ENCODE measurements around the gene NLRP6. TPM values are rescaled to one million over a fixed set of nuclear protein-coding genes. Genes with fewer than 3 reads are reported as not detected.
A peak's percentile ranks its signal among the peaks of the same experiment; 100 is the strongest.

NLRP6 gene
- total RNA-seq, 1 experiment from 2014 or later, result not detected

DNA sequence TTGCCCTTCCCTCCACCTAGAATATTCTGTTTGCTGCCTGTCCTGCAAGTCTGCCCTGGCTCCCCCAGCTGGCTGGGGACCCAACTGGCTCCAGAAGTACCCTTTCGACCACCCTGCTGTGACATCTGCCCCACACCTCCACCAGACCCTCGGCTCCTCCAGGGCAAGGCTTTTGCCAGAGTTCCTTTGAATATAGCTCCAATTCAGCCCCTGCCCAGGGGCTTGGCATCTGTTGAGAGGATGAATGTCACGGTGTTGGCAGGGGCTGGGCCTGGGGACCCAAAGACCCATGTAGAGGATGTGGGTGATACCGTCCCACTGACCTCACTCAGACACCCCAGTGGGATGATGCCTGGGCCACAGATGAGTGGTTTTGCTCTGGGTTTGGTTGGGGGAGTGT lies 4.0 kb downstream of the NLRP6 start:
- no peak for DNase-seq (ENCODE audit: low read depth)

DNA sequence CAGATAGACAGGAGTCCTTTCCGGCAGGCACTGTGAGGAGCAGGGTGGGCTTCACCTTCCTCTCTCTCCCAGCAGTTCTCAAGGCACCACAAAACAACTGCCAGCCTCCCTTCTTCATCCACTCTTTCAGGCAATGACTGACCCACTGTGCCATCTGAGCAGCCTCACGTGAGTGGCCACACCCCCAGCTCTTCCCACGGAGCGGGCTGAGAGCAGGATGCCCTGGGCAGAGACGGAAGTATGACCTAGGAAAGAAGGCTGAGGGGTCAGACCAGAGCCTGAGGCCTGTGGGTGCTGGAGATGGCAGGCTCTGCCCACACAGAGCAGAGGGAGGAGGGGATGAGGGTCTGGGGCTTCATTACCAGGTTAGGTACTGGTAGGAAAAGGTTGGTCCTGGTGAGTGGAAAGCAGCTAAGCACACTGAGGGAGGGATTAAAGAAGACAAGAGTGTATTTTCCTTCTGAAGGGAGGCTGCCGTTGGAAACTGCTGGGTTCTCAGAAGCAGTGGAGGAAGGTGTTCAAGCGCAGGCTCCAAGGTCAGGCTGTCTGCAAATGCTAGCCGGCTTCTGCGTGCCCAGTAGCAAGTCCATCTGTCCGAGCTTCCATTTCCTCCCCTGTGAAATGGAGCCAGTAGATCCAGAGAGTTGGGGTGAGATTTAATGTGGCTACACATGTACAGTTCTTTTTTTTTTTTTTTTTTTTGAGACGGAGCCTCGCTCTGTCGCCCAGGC lies 4.6 kb downstream of the NLRP6 start:
- no peak for DNase-seq (ENCODE audit: low read depth)

DNA sequence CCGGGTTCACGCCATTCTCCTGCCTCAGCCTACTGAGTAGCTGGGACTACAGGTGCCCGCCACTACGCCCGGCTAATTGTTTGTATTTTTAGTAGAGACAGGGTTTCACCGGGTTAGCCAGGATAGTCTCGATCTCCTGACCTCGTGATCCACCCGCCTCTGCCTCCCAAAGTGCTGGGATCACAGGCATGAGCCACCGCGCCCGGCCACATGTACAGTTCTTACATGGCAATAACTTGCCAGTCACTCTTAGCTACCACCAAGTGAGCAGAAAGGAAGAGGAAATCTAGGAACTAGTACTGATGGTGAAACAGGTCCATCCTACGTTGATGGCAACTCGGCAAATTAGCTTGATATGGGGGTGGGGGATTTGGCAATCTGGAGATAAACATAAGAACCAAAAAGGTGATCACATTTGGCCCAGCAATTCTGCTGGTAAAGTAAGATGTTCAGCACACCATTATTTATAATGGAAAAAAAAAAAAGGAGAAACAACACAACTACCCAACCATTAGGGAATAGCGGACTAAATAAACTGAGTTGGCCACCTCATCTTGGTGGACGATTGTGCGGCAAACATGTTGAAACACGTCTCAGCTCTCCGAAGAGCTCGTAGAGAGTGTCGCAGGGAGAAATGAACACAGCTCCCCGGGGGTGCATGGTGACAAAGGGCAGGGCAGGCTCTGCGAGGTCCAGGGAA lies 5.3 kb downstream of the NLRP6 start:
- DNase-seq (ENCODE audit: low read depth), result no peak

DNA sequence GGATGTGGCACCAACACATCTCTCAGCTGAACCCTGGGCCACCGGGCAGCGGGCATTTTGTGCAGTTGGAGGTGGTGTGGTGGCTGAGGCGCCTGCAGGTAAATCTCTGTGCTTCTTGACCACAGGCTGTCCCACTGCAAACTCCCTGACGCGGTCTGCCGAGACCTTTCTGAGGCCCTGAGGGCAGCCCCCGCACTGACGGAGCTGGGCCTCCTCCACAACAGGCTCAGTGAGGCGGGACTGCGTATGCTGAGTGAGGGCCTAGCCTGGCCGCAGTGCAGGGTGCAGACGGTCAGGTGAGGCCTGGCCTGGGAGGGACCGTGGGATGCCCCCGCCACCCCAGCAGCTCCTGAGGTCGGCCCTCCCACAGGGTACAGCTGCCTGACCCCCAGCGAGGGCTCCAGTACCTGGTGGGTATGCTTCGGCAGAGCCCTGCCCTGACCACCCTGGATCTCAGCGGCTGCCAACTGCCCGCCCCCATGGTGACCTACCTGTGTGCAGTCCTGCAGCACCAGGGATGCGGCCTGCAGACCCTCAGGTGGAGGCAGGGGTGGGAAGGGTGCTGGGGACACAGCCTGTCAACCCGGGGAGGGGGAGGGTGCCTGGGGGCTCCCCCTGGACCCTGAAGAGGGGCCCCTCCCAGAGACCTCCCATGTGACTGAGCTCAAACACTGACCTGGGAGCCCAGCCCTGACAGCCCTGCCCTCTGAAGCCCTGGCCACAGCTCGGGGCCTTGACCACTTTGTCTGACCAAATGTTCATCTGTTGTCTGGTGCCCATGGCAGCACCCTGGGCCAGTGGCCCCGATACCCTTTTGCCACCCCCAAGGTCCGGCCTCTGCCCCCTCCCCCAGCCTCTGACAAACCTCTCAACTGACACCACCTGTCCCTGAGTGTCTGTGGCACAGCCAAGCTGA lies 6.2 kb downstream of the NLRP6 start:
- DNase-seq (ENCODE audit: low read depth), result no peak

DNA sequence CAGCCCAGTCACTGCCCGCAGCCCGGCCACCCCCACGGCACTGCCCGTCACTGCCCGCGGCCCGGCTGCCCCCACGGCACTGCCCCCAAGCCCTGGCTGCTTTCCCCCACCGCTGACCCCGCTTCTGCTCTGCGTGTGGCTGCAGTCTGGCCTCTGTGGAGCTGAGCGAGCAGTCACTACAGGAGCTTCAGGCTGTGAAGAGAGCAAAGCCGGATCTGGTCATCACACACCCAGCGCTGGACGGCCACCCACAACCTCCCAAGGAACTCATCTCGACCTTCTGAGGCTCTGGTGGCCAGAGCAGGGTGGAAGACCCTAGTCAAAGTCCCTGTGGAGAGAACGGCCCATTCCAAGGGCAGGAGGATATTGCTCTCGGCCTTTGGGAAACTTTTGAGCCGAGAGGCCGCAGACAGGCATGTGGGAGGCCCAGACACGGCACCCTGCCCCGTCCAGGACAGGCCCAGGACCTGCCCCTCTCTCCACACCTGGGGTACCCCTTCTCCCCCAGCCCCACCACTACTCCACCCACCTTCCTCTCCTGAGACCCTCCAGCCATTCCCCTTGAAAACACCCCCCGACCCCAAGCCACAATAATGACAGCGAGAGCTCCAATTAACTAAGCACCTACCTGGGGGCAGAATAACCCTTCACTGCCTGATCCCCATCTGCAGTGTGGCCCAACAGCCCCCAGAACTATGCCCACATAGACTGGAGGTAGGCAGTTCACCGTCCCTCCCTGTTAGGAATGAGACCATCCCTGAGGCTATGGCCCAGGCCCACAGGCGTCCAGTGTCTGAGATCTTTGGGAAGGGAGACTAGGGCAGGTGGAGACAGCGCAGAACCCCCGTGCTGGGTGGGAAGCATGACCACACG lies 7.0 kb downstream of the NLRP6 start:
- DNase-seq (ENCODE audit: low read depth), result no peak

DNA sequence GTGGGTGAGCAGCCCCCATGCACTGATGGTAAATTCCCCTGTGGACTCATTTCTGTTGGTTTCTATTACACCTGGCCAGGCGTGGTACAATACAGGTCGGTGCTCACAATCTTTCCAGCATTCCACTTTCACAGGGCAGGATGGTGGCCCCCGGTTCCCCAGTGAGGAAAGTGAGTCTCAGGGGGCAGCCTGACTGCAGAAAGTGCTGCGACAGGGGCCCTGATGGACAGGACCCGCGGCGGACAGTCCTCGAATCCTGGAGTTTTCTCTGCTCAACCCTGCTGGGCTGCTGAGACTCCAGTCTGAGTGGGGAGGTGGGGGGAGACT lies 7.7 kb downstream of the NLRP6 start:
- no peak for DNase-seq (ENCODE audit: low read depth)

DNA sequence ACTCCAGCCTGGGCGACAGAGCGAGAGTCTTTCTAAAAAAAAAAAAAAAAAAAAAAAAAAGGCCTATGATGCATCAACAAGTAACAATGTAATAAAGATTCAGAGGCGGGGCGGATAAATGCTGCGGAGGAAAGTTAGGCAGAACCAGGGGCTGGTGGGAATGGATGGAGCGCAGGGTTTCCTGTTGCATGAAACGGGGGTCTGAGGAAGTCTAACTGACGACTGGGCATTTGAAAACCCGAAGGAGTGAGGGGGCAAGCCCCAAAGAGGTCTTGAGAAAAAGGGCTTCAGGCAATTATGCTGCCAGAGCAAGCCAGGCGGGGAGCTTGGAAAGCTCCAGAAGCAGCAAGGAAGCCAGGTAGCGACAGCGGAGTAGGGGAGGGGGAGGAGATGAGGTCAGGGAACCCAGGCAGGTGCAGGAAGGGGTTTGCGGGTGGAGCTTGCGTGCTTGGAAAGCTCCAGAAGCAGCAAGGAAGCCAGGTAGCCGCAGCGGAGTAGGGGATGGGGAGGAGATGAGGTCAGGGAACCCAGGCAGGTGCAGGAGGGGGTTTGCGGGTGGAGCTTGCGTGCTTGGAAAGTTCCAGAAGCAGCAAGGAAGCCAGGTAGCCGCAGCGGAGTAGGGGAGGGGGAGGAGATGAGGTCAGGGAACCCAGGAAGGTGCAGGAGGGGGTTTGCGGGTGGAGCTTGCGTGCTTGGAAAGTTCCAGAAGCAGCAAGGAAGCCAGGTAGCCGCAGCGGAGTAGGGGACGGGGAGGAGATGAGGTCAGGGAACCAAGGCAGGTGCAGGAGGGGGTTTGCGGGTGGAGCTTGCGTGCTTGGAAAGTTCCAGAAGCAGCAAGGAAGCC lies 9.0 kb downstream of the NLRP6 start:
- peak; percentile 49 for DNase-seq (ENCODE audit: low read depth)

DNA sequence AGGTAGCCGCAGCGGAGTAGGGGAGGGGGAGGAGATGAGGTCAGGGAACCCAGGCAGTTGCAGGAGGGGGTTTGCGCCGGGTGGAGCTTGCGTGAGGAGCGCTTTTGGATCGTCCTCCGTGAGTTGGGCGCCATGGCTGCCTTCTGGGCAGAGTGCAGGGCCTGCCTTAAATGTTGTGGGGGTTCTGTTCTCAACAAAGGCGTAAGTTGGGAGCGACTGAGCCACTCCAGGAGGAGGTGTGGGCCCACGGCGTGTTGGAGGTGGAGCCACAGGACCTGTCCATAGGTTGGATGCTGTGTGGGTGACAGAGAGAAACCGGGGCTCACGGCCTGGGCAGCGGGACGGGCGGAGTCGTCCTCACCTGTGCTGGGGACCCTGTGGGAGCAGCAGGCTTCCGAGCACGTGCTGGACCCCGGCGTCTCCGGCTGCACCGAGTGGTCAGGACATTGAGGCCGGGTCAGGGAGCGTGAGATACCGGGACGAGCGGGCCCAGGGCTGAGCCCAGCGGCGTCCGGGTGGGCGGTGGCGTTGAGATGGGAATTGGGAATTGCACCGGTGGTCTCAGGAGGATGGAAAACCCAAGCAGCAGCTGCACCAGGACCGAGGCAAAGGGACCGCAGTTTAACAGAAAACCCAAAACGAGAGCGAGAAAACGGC lies 9.7 kb downstream of the NLRP6 start:
- DNase-seq (ENCODE audit: low read depth), result no peak

DNA sequence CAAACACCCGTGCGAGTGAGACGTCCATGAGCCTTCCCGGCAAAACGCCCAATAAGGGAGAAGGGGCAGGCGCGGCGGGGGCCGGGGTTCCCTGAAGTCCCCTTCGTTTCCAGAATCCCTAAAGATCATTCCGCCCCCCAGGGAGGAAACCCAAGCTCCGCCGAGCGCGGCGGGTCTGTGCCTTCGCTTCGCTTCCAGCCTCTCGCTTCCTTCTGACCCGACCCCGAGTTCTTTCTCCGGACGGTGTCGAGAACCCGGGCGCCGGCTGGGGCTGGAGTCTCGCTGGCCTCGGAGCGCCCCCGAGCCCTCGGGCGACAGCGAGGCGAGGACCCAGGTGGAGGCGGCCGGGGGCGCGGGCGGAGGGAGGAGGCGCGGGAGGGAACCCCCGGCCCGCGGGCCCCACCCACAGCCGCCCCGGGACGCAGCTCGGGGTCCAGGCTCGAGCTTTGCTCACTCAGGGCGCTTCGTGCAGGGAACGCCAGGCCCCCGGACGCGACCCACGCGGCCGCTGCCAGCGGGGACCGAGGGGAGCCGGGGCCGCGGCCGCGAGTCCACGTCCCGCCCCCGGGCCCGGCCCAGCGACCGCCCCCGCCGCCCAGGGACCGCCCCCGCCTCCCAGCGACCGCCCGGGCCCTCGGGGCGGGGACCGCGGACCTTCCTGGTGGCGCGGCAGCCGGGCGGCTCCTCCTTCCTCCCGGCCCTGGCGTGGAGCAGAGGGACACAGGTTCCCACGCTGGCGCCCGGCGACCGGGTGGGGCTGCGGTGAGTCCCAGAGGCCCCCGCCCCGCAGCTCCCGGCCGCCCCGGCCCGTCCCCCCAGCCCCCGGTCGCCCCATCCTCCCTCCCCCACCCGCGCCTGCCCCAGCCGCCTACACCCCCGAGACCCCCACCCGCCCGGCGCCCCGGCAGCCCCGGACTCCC lies 10.5 kb downstream of the NLRP6 start, which contains the start of gene PGGHG:
TSS of gene PGGHG (plus strand) at position 649 of the 920 bp plus-strand sequence. CDS start 691 bp downstream, outside the sequence.
- DNase-seq (ENCODE audit: low read depth), result peak; percentile 56

DNA sequence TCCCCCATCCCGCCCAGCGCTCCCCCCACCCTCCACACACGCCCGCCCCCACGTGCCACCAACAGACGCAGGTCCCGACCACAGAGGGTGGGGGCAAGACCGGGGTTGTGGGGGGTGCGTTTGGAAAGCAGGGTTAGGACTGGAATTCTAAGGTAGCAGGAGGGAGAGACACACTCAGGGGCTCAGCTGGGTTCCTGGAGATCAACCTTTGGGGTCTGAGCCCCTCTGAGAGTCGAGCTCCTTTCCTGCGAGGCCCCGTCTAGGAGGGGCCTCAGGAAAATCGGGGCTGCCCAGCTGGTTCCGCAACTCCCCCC lies 11.1 kb downstream of the NLRP6 start:
- DNase-seq (ENCODE audit: low read depth), result no peak

DNA sequence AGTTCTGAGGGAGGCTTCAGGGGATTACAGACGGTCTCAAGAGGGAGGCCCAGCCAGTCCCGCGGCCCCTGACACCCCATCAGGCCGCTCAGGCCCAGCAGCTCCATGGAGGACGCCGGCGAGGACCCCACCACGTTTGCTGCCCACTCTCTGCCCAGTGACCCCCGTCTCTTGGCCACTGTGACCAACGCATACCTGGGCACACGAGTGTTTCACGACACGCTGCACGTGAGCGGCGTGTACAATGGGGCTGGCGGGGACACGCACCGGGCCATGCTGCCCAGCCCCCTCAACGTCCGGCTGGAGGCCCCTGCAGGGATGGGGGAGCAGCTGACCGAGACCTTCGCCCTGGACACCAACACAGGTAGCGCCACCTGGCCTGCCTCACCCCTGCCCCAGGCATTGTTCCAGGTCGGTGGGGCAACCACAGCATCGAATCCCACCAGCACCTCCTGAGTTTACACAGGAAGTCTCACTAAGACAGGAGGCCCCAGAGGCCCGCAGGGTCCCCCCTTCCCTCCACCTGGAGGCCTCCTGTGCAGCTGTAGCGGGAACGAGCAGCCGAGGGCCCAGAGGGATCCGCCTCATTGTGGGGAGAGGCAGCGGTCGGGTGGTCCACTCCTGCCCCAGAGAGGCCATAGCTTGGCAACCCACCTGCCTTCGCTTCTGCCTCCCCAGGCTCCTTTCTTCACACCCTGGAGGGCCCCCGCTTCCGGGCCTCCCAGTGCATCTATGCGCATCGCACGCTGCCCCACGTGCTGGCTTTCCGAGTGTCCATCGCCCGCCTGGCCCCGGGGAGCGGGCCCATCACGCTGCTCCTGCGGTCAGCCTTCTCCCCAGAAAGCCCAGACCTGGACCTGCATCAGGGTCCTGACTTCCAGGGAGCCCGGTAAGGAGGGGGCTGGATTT lies 11.8 kb downstream of the NLRP6 start:
- no peak for DNase-seq (ENCODE audit: low read depth)

DNA sequence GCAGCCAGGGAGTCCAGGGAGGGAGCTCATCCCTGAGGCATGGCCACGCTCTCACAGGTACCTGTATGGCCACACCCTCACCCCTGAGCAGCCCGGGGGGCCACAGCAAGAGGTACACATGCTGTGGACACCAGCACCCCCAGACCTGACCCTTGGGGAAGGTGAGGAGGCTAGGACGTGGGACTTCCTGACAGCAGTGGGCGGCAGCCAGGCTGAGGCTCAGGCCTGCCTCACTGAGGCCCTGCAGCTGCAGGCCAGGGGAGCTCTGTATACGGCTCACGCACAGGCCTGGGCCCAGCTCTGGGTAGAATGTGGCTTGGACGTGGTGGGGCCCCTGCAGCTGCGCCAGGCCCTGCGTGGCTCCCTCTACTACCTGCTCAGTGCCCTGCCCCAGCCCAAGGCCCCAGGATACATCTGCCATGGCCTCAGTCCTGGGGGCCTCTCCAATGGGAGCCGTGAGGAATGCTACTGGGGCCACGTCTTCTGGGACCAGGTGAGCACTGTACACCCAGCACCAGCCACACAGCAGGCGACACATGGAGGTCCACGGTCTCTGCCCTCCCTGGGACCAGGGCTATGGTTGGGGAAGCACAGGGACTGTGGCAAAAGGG lies 12.5 kb downstream of the NLRP6 start:
- no peak for DNase-seq (ENCODE audit: low read depth)

DNA sequence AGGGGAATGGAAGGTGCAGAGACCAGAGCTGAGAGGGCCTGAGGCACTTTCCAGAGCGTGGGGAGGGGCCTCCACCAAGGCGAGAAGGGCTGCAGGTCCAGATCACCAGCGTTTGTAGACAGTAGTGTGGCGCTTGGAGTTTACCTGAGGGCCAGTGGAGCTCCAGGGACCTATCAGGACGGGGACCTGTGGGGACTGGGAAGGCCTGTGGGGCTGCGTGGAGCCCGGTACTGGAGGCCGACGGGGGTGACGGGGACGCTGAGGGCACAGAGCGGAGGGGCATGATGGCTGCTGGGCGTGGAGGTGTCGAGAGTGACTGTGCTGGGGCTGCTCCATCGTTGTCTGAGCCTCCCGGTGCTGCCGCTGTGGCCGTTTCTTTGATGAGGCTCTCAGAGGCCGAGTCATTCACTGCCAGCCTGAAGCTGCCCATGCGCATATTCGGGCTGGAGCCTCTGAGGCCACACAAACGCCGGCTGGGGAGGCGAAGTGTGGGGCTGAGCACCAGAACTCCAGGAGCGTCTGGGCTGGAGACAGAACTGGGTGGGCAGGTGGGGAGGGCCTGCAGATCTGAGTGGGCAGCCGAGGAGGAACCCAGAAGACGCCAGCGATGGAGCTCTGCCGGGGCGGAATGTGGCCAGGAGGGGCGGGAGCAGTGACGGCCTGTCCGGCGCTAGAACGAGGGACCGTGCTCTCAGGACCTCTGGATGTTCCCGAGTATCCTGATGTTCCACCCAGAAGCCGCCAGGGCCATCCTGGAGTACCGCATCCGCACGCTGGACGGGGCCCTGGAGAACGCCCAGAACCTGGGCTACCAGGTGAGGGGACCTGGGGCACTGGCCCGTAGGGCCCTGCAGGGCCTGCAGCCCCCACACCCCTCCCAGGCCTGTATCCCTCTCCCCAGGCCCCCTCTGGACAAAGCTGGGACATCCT lies 13.3 kb downstream of the NLRP6 start:
- DNase-seq (ENCODE audit: low read depth), result no peak

DNA sequence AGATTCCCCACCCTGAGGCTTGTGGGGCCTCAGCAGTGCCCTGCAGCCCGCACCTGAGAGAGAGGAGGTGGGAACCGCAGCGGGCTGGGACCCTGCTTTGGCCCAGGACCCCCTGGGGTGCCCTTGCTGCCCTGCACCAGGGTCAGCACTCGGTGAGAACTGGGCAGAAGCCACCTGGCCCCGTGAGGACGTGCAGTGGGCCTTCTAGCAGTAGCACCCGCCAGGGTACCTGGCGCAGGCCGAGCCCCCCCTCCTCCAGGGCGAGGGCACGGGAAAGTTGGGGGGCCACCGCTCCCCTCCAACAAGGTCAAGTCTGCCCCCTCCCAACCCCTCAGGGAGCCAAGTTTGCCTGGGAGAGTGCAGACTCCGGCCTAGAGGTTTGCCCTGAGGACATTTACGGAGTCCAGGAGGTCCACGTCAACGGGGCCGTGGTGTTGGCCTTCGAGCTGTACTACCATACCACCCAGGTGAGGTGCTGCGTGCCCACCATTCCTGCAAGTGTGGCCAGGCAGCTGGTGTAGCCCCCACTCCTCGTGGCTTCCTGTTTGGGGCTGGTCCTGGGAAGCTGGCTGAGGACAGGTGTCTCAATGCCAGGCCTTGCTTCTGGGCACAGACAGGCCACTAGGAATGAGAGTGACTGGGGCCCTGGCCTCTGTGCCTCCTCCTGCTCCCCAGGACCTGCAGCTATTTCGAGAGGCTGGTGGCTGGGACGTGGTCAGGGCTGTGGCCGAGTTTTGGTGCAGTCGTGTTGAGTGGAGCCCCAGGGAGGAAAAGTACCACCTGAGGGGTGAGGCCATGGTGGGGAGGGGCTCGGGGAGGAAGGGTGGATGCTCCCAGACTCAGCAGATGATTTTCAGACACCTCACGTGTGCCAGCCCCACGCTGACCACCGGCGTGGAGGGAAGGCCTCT lies 14.3 kb downstream of the NLRP6 start:
- no peak for DNase-seq (ENCODE audit: low read depth)

DNA sequence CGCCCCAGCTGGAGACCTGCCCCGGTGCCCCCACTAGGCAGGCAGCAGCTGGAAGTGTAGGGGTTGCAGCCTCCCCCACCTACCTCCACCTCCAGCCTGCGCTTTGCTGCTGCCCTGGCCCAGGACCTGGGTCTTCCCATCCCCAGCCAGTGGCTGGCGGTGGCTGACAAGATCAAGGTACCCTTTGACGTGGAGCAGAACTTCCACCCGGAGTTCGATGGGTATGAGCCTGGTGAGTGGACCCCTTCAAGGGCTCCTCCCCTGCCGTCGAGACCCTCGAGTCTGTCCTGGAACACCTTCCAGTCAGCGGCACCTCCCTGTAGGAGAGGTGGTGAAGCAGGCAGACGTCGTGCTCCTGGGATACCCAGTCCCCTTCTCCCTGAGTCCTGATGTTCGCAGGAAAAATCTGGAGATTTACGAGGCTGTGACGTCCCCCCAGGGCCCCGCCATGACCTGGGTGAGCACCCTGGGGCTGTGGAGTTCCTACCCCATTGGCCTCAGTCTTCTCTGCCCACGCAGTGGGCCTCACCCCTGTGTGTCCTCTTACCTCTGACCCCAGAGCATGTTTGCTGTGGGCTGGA lies 15.2 kb downstream of the NLRP6 start:
- no peak for DNase-seq (ENCODE audit: low read depth)
